A549 (cell line): ENCODE data around the gene OR6S1. TPM values are rescaled to one million over a fixed set of nuclear protein-coding genes. Genes with fewer than 3 reads are reported as not detected.

Source experiments
- BHLHE40 ChIP-seq: IDR thresholded peaks from 2 replicates; pipeline ENCODE4 v1.6.1; 2012; ENCODE audit warnings: low read depth, low read length, inconsistent platforms
- EP300 ChIP-seq, 2 experiments: fragments of >200 bp; sonication (Bioruptor Twin); formaldehyde crosslinking; IDR thresholded peaks; 2 replicates in 1 of 2; 3 replicates in 1 of 2; pipeline ENCODE4 v1.6.1; 2016 to 2017
- ESRRA ChIP-seq: fragments of 150-350 bp; IDR thresholded peaks from 2 replicates; pipeline ENCODE4 v1.6.1; 2014; ENCODE audit warnings: mild to moderate bottlenecking, low read length, borderline replicate concordance
- HDAC2 ChIP-seq: fragments of 200-600 bp; sonication (generic); IDR thresholded peaks from 2 replicates; pipeline ENCODE4 v1.6.1; 2016
- HEYL ChIP-seq: fragments of 250-450 bp; sonication (Bioruptor Pico); IDR thresholded peaks from 2 replicates; pipeline ENCODE4 v1.8.0; 2021; ENCODE audit warnings: mild to moderate bottlenecking, moderate library complexity
- HOXB5 ChIP-seq: fragments of 250-450 bp; sonication (Bioruptor Pico); IDR thresholded peaks from 2 replicates; pipeline ENCODE4 v1.5.0; 2020; ENCODE audit warnings: mild to moderate bottlenecking, moderate library complexity
- JUNB ChIP-seq: fragments of >200 bp; sonication (Bioruptor Twin); formaldehyde crosslinking; IDR thresholded peaks from 2 replicates; pipeline ENCODE4 v1.6.1; 2016
- KDM1A ChIP-seq: fragments of 200-600 bp; sonication (generic); IDR thresholded peaks from 2 replicates; pipeline ENCODE4 v1.6.1; 2016; ENCODE audit warnings: low read depth, mild to moderate bottlenecking
- KDM5A ChIP-seq: fragments of 200-600 bp; sonication (generic); IDR thresholded peaks from 2 replicates; pipeline ENCODE4 v1.6.1; 2016; ENCODE audit warnings: antibody characterized with exemption, mild to moderate bottlenecking
- NFE2L2 ChIP-seq: fragments of 150-350 bp; conservative IDR thresholded peaks from 2 replicates; pipeline ENCODE4 v1.6.1; 2014; ENCODE audit warnings: low read length
- NPAS2 ChIP-seq: fragments of 250-450 bp; sonication (Bioruptor Pico); IDR thresholded peaks from 2 replicates; pipeline ENCODE4 v1.8.0; 2022; ENCODE audit warnings: mild to moderate bottlenecking, moderate library complexity, borderline replicate concordance
- NR3C1 ChIP-seq: fragments of >200 bp; sonication (Bioruptor Twin); formaldehyde crosslinking; IDR thresholded peaks from 3 replicates; pipeline ENCODE4 v1.6.1; 2017
- POLR2AphosphoS2 ChIP-seq: conservative IDR thresholded peaks from 2 replicates; pipeline ENCODE4 v1.6.1; 2012; ENCODE audit warnings: low read length, improper control_type of control experiment, inconsistent platforms
- RAD21 ChIP-seq, 2 experiments: fragments of >200 bp in 1 of 2; sonication (Bioruptor Twin) in 1 of 2; formaldehyde crosslinking in 1 of 2; IDR thresholded peaks in 1 of 2; conservative IDR thresholded peaks in 1 of 2; 2 replicates in 1 of 2; 3 replicates in 1 of 2; pipeline ENCODE4 v1.6.1; 2012 to 2018; ENCODE audit warnings: inconsistent platforms in 1 of 2
- RCOR1 ChIP-seq: fragments of 150-350 bp; IDR thresholded peaks from 2 replicates; pipeline ENCODE4 v1.6.1; 2014; ENCODE audit warnings: antibody characterized with exemption, low read length, low read depth
- RFX5 ChIP-seq: fragments of 450-650 bp; IDR thresholded peaks from 2 replicates; pipeline ENCODE4 v1.7.1; 2014; ENCODE audit warnings: antibody characterized with exemption, mild to moderate bottlenecking, moderate library complexity
- RNF2 ChIP-seq: fragments of 200-600 bp; sonication (generic); IDR thresholded peaks from 2 replicates; pipeline ENCODE4 v1.6.1; 2016; ENCODE audit warnings: low read depth, mild to moderate bottlenecking, antibody characterized with exemption, moderate library complexity, borderline replicate concordance
- SMC3 ChIP-seq: fragments of >200 bp; sonication (Bioruptor Twin); formaldehyde crosslinking; IDR thresholded peaks from 3 replicates; pipeline ENCODE4 v1.6.1; 2018; ENCODE audit warnings: inconsistent platforms
- SREBF2 ChIP-seq: fragments of 450-650 bp; IDR thresholded peaks from 2 replicates; pipeline ENCODE4 v1.6.1; 2014; ENCODE audit warnings: mild to moderate bottlenecking, moderate library complexity
- TFCP2L1 ChIP-seq: fragments of 250-450 bp; sonication (Bioruptor Pico); IDR thresholded peaks from 2 replicates; pipeline ENCODE4 v1.5.0; 2021; ENCODE audit warnings: mild to moderate bottlenecking
- ZC3H11A ChIP-seq: fragments of 450-650 bp; IDR thresholded peaks from 2 replicates; pipeline ENCODE4 v1.6.1; 2014; ENCODE audit warnings: antibody characterized with exemption, mild to moderate bottlenecking
- ZFP36 ChIP-seq: fragments of 450-650 bp; IDR thresholded peaks from 2 replicates; pipeline ENCODE4 v1.6.1; 2014; ENCODE audit warnings: borderline replicate concordance; ENCODE audit not compliant: partially characterized antibody
- polyA plus RNA-seq, 4 experiments: library from polyadenylated mRNA; depleted of rRNA in 3 of 4; stranded (reverse); fragments of >200 nt; fragmentation: RNase III in 1 of 4; extraction: RNeasy Plus Mini Kit Qiagen cat#74134 plus additional on column Dnase treatment in 1 of 4; gene quantifications; 2 replicates in 3 of 4; 3 replicates in 1 of 4; pipeline ENCODE4 v1.2.3, GENCODE V29; 2011 to 2017
- TF ChIP-seq, protein P1 (sequence below): fragments of 450-650 bp; IDR thresholded peaks from 2 replicates; pipeline ENCODE4 v1.6.1; 2014; ENCODE audit warnings: antibody characterized with exemption
- TF ChIP-seq, protein P2 (sequence below): fragments of 200-600 bp; sonication (generic); IDR thresholded peaks from 2 replicates; pipeline ENCODE4 v1.6.1; 2016; ENCODE audit warnings: antibody characterized with exemption, mild to moderate bottlenecking, moderate library complexity
- TF ChIP-seq, protein P3 (sequence below): fragments of >200 bp; sonication (Bioruptor Twin); formaldehyde crosslinking; IDR thresholded peaks from 3 replicates; pipeline ENCODE4 v1.5.1; 2016
- TF ChIP-seq, protein P4 (sequence below): fragments of 250-450 bp; sonication (Bioruptor Pico); IDR thresholded peaks from 2 replicates; pipeline ENCODE4 v1.5.0; 2020; ENCODE audit warnings: low read depth, mild to moderate bottlenecking, moderate library complexity
- TF ChIP-seq, protein P5 (sequence below): fragments of >200 bp; sonication (Bioruptor Twin); formaldehyde crosslinking; IDR thresholded peaks from 3 replicates; pipeline ENCODE4 v1.6.1; 2016
- TF ChIP-seq, protein P6 (sequence below): fragments of 150-350 bp; IDR thresholded peaks from 2 replicates; pipeline ENCODE4 v1.6.1; 2014; ENCODE audit warnings: low read depth, mild to moderate bottlenecking, low read length
- TF ChIP-seq, protein P7 (sequence below): IDR thresholded peaks from 2 replicates; pipeline ENCODE4 v1.6.1; 2012; ENCODE audit warnings: low read depth, borderline replicate concordance

OR6S1 gene
- polyA plus RNA-seq, 2 of the 4 experiments (the other 2 are of a cell fraction), result not detected

DNA sequence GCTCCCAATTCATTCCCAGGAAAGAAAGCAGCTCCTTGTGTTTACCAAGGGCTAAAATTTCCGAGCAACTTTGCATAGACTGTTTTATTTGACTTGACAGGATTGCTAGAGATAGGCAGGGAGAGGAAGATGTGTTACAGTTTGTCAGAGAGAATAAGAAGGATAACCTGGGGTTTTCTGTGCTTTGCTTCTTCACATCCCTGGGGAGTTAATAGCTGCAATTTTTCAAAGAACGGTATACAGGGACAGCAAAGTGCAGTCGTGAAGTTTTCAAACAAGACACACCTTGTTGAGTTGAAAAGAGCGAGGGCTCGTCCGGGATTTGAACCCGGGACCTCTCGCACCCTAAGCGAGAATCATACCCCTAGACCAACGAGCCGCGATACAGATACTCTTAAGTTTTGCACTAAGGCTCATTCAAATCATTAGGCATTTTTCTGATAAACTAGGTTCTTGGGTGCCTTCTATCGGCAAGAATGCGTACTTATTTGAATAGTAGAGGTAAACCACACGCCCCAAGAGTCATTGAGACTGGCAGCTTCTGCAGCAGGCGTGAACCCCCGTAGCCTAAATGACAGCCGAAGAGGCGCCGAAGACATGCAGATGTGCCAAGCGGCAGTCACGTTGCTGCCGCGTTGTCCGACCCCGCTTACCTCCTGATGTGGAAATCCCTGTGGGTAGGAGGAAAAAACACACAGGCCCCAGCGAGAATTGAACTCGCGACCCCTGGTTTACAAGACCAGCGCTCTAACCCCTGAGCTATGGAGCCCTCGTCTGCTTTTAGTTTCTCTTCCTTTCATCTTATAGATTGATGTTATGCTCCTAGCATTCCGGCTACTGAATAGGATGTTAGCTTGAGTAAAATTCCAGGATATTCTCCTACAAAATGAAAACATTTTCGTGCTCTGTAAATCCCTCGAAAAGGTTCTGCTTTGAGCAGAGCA lies 28.1 kb downstream of the OR6S1 start (continued):
- TF ChIP-seq, protein P1, sequence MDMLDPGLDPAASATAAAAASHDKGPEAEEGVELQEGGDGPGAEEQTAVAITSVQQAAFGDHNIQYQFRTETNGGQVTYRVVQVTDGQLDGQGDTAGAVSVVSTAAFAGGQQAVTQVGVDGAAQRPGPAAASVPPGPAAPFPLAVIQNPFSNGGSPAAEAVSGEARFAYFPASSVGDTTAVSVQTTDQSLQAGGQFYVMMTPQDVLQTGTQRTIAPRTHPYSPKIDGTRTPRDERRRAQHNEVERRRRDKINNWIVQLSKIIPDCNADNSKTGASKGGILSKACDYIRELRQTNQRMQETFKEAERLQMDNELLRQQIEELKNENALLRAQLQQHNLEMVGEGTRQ, result no peak
- no peak for TF ChIP-seq JUNB
- TF ChIP-seq, protein P2, sequence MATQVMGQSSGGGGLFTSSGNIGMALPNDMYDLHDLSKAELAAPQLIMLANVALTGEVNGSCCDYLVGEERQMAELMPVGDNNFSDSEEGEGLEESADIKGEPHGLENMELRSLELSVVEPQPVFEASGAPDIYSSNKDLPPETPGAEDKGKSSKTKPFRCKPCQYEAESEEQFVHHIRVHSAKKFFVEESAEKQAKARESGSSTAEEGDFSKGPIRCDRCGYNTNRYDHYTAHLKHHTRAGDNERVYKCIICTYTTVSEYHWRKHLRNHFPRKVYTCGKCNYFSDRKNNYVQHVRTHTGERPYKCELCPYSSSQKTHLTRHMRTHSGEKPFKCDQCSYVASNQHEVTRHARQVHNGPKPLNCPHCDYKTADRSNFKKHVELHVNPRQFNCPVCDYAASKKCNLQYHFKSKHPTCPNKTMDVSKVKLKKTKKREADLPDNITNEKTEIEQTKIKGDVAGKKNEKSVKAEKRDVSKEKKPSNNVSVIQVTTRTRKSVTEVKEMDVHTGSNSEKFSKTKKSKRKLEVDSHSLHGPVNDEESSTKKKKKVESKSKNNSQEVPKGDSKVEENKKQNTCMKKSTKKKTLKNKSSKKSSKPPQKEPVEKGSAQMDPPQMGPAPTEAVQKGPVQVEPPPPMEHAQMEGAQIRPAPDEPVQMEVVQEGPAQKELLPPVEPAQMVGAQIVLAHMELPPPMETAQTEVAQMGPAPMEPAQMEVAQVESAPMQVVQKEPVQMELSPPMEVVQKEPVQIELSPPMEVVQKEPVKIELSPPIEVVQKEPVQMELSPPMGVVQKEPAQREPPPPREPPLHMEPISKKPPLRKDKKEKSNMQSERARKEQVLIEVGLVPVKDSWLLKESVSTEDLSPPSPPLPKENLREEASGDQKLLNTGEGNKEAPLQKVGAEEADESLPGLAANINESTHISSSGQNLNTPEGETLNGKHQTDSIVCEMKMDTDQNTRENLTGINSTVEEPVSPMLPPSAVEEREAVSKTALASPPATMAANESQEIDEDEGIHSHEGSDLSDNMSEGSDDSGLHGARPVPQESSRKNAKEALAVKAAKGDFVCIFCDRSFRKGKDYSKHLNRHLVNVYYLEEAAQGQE, result no peak
- TF ChIP-seq RCOR1, result no peak
- TF ChIP-seq, protein P3, sequence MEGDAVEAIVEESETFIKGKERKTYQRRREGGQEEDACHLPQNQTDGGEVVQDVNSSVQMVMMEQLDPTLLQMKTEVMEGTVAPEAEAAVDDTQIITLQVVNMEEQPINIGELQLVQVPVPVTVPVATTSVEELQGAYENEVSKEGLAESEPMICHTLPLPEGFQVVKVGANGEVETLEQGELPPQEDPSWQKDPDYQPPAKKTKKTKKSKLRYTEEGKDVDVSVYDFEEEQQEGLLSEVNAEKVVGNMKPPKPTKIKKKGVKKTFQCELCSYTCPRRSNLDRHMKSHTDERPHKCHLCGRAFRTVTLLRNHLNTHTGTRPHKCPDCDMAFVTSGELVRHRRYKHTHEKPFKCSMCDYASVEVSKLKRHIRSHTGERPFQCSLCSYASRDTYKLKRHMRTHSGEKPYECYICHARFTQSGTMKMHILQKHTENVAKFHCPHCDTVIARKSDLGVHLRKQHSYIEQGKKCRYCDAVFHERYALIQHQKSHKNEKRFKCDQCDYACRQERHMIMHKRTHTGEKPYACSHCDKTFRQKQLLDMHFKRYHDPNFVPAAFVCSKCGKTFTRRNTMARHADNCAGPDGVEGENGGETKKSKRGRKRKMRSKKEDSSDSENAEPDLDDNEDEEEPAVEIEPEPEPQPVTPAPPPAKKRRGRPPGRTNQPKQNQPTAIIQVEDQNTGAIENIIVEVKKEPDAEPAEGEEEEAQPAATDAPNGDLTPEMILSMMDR, result peak; percentile 66
- TF ChIP-seq ESRRA, result 0 out of 2 replicates have a peak, but pooled peaks have one; percentile 44
- TF ChIP-seq TFCP2L1 (CRISPR knock-in tag), result peak; percentile 75; the same call in 1 of the 2 replicates
- TF ChIP-seq, protein P4, sequence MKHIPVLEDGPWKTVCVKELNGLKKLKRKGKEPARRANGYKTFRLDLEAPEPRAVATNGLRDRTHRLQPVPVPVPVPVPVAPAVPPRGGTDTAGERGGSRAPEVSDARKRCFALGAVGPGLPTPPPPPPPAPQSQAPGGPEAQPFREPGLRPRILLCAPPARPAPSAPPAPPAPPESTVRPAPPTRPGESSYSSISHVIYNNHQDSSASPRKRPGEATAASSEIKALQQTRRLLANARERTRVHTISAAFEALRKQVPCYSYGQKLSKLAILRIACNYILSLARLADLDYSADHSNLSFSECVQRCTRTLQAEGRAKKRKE (CRISPR knock-in tag), result no peak
- no peak for TF ChIP-seq KDM5A
- TF ChIP-seq NR3C1, result no peak
- TF ChIP-seq, protein P5, sequence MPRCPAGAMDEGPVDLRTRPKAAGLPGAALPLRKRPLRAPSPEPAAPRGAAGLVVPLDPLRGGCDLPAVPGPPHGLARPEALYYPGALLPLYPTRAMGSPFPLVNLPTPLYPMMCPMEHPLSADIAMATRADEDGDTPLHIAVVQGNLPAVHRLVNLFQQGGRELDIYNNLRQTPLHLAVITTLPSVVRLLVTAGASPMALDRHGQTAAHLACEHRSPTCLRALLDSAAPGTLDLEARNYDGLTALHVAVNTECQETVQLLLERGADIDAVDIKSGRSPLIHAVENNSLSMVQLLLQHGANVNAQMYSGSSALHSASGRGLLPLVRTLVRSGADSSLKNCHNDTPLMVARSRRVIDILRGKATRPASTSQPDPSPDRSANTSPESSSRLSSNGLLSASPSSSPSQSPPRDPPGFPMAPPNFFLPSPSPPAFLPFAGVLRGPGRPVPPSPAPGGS, result no peak
- TF ChIP-seq, protein P6, sequence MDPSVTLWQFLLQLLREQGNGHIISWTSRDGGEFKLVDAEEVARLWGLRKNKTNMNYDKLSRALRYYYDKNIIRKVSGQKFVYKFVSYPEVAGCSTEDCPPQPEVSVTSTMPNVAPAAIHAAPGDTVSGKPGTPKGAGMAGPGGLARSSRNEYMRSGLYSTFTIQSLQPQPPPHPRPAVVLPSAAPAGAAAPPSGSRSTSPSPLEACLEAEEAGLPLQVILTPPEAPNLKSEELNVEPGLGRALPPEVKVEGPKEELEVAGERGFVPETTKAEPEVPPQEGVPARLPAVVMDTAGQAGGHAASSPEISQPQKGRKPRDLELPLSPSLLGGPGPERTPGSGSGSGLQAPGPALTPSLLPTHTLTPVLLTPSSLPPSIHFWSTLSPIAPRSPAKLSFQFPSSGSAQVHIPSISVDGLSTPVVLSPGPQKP, result no peak
- 0 out of 2 replicates have a peak, but pooled peaks have one; percentile 38 for TF ChIP-seq BHLHE40
- peak; percentile 18; the same call in 1 of the 2 replicates for TF ChIP-seq HOXB5
- peak; percentile 28; the same call in 2 of the 3 replicates for TF ChIP-seq SMC3
- no peak for TF ChIP-seq HEYL (CRISPR knock-in tag)
- TF ChIP-seq RNF2, result no peak
- no peak for TF ChIP-seq ZFP36
- no peak for TF ChIP-seq POLR2AphosphoS2
- no peak for TF ChIP-seq EP300 (IDR thresholded peaks at IDR 0.05)
- peak; percentile 92 for TF ChIP-seq NPAS2 (CRISPR knock-in tag)
- TF ChIP-seq KDM1A, result no peak
- TF ChIP-seq, protein P7, sequence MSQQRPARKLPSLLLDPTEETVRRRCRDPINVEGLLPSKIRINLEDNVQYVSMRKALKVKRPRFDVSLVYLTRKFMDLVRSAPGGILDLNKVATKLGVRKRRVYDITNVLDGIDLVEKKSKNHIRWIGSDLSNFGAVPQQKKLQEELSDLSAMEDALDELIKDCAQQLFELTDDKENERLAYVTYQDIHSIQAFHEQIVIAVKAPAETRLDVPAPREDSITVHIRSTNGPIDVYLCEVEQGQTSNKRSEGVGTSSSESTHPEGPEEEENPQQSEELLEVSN, result peak; percentile 60; the same call in 1 of the 2 replicates
- peak; percentile 16; the same call in 1 of the 2 replicates for TF ChIP-seq RFX5
- peak; percentile 79 for TF ChIP-seq SREBF2
- 0 out of 5 replicates have a peak, but pooled peaks have one; percentile 1 to 21 for TF ChIP-seq RAD21 (conservative IDR thresholded peaks at IDR 0.05 in 1 of 2, IDR thresholded peaks at IDR 0.05 in 1 of 2)
- TF ChIP-seq NFE2L2, result no peak
- TF ChIP-seq HDAC2, result no peak
- TF ChIP-seq ZC3H11A, result no peak
